ENCODE results near the gene TSPEAR.

- TF ChIP-seq CTCF (IDR thresholded peaks at IDR 0.05) (no peak), POLR2A (IDR thresholded peaks at IDR 0.05) (no peak)
Observed at GRCh38 chr21:44709426-44710293, 1.7 kb downstream of the TSPEAR start.
